IMR-90 (cell line): ENCODE results near the gene ILF3.

Source experiments
- CHD1 ChIP-seq: IDR thresholded peaks from 2 replicates; pipeline ENCODE4 v1.6.1; 2012; ENCODE audit warnings: low read depth, low read length, improper control_type of control experiment
- FOS ChIP-seq: fragments of 150-350 bp; IDR thresholded peaks from 2 replicates; pipeline ENCODE4 v1.6.1; 2016; ENCODE audit warnings: low read depth, low read length
- MAFK ChIP-seq: IDR thresholded peaks from 2 replicates; pipeline ENCODE4 v1.6.1; 2012; ENCODE audit warnings: low read depth, low read length, improper control_type of control experiment
- NFE2L2 ChIP-seq: fragments of 150-350 bp; IDR thresholded peaks from 2 replicates; pipeline ENCODE4 v1.6.1; 2016; ENCODE audit warnings: low read depth, mild to moderate bottlenecking, low read length
- POLR2A ChIP-seq: IDR thresholded peaks from 2 replicates; pipeline ENCODE4 v1.6.1; 2012; ENCODE audit warnings: mild to moderate bottlenecking, low read depth, low read length
- RAD21 ChIP-seq: IDR thresholded peaks from 2 replicates; pipeline ENCODE4 v1.6.1; 2012; ENCODE audit warnings: low read length, improper control_type of control experiment
- RCOR1 ChIP-seq: IDR thresholded peaks from 2 replicates; pipeline ENCODE4 v1.6.1; 2012; ENCODE audit warnings: mild to moderate bottlenecking, low read length, improper control_type of control experiment; ENCODE audit not compliant: insufficient replicate concordance
- SMC3 ChIP-seq: fragments of 150-350 bp; IDR thresholded peaks from 2 replicates; pipeline ENCODE4 v1.6.1; 2016; ENCODE audit warnings: low read depth, mild to moderate bottlenecking, antibody characterized with exemption, low read length, moderate library complexity
- TF ChIP-seq, protein P1 (sequence below): conservative IDR thresholded peaks from 2 replicates; pipeline ENCODE4 v1.5.1; 2012; ENCODE audit warnings: mild to moderate bottlenecking, low read depth, low read length, improper control_type of control experiment

DNA sequence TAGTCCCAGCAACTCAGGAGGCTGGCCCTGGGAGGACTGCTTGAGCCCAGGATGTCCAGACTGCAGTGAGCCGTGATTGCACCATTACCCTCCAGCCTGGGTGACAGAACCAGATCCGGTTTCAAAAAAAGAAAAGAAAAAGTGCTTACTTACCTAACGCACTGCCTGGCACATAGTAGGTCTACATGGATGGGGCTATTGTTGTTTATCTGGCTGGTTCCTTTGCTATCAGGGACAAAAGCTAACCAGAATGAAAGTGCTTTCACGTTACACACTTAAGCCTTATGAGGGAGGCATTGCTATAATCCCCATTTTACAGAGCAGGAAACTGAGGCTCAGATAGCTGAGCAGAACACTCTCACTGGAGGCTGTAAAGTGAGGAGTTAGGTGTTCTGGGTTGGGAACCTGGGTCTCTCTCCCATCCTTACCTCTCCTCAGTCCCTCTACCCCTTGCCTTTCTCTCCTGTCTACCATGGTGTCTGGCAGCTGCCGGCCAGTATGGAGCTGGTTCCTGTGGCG lies 66.5 kb downstream of the ILF3 start:
- TF ChIP-seq, protein P1, sequence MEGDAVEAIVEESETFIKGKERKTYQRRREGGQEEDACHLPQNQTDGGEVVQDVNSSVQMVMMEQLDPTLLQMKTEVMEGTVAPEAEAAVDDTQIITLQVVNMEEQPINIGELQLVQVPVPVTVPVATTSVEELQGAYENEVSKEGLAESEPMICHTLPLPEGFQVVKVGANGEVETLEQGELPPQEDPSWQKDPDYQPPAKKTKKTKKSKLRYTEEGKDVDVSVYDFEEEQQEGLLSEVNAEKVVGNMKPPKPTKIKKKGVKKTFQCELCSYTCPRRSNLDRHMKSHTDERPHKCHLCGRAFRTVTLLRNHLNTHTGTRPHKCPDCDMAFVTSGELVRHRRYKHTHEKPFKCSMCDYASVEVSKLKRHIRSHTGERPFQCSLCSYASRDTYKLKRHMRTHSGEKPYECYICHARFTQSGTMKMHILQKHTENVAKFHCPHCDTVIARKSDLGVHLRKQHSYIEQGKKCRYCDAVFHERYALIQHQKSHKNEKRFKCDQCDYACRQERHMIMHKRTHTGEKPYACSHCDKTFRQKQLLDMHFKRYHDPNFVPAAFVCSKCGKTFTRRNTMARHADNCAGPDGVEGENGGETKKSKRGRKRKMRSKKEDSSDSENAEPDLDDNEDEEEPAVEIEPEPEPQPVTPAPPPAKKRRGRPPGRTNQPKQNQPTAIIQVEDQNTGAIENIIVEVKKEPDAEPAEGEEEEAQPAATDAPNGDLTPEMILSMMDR = no peak
- no peak for TF ChIP-seq POLR2A
- TF ChIP-seq MAFK = no peak
- TF ChIP-seq RAD21 = no peak
- no peak for TF ChIP-seq FOS
- no peak for TF ChIP-seq NFE2L2
- no peak for TF ChIP-seq CHD1
- no peak for TF ChIP-seq SMC3
- no peak for TF ChIP-seq RCOR1
